Spleen (tissue), 11 donors: Measurements from ENCODE around the gene GRAMD1B. TPM values are rescaled to one million over a fixed set of nuclear protein-coding genes. Genes with fewer than 3 reads are reported as not detected.

Source experiments
- DNase-seq: peaks from one replicate; pipeline ENCODE4 v3.0.0-alpha.2; 2020
- H3K27ac ChIP-seq, 8 donors: fragments of 200-600 bp; sonication (generic) in 7 of 8; 1 replicate in 4 of 8; 2 replicates in 4 of 8; pipeline versions ENCODE4 v1.5.0 to v1.8.0; 2016 to 2021; ENCODE audit warnings: inconsistent platforms in 4 of 8, mild to moderate bottlenecking in 4 of 8, moderate library complexity in 1 of 8
- H3K27me3 ChIP-seq, 7 donors: fragments of 200-600 bp; sonication (generic) in 6 of 7; replicated peaks in 1 of 7; 1 replicate in 4 of 7; 2 replicates in 3 of 7; pipeline versions ENCODE4 v1.5.0 to v1.8.0; 2016 to 2021; ENCODE audit warnings: inconsistent platforms in 3 of 7, mild to moderate bottlenecking in 1 of 7
- H3K36me3 ChIP-seq, 6 donors: fragments of 200-600 bp; sonication (generic) in 5 of 6; 1 replicate in 4 of 6; 2 replicates in 2 of 6; pipeline versions ENCODE4 v1.5.0 to v1.8.0; 2016 to 2021; ENCODE audit warnings: inconsistent platforms in 2 of 6
- H3K4me1 ChIP-seq, 6 donors: fragments of 200-600 bp; sonication (generic) in 5 of 6; 1 replicate in 3 of 6; 2 replicates in 3 of 6; pipeline versions ENCODE4 v1.5.0 to v1.8.0; 2016 to 2021; ENCODE audit warnings: inconsistent platforms in 3 of 6
- H3K4me3 ChIP-seq, 8 donors: fragments of 200-600 bp; sonication (generic) in 7 of 8; 1 replicate in 4 of 8; 2 replicates in 4 of 8; pipeline versions ENCODE4 v1.5.0 to v1.8.0; 2016 to 2021; ENCODE audit warnings: inconsistent platforms in 4 of 8, mild to moderate bottlenecking in 4 of 8, moderate library complexity in 2 of 8
- H3K9me3 ChIP-seq, 8 donors: fragments of 200-600 bp; sonication (generic) in 7 of 8; 1 replicate in 4 of 8; 2 replicates in 4 of 8; pipeline versions ENCODE4 v1.5.0 to v1.8.0; 2016 to 2021; ENCODE audit warnings: inconsistent platforms in 4 of 8
- POLR2A ChIP-seq, 3 donors: fragments of 450-650 bp; IDR thresholded peaks; one replicate each; pipeline ENCODE4 v1.5.1; 2017; ENCODE audit warnings: antibody characterized with exemption in 3 of 3, mild to moderate bottlenecking in 1 of 3
- POLR2AphosphoS5 ChIP-seq, 3 donors: sonication (generic); formaldehyde crosslinking; IDR thresholded peaks; one replicate each; pipeline ENCODE4 v1.5.1; 2017; ENCODE audit warnings: antibody characterized with exemption in 3 of 3
- WGBS, 5 donors: extraction: QIAGEN DNeasy Blood & Tissue Kit in 3 of 5; methylation state at CpG; one replicate each; pipeline versions ENCODE4 v1.1.5 to v1.1.7; 2013 to 2018; 5-methylcytosine and 5-hydroxymethylcytosine counted together
- intact Hi-C: fragments of 100-400 bp; cut with DNase I; formaldehyde crosslinking; loops from one replicate; pipeline ENCODE4 v1.15.0; 2023; ENCODE audit warnings: low total_unique reads
- polyA plus RNA-seq, 3 donors: library from polyadenylated mRNA; stranded (reverse); fragments of 200-250 nt; gene quantifications; one replicate each; pipeline ENCODE4 v1.2.1, GENCODE V29; 2013
- total RNA-seq, 7 donors: library from RNA; depleted of rRNA in 3 of 7; stranded (reverse); fragments of >200 nt in 3 of 7; fragmentation: NEBNext Ultra II Directional in 4 of 7; extraction: Animal tissue kit (Norgen Biotek cat#: 25700) in 4 of 7; gene quantifications; one replicate each; pipeline versions ENCODE4 v1.1.0 to v1.2.1, GENCODE V29; 2016 to 2021
- TF ChIP-seq, protein P1 (sequence below), 11 experiments: fragments of 200-600 bp in 7 of 11; fragments of 450-650 bp in 4 of 11; sonication (generic) in 4 of 11; IDR thresholded peaks in 8 of 11; conservative IDR thresholded peaks in 3 of 11; 1 replicate in 7 of 11; 2 replicates in 4 of 11; pipeline versions ENCODE4 v1.4.0 to v1.8.0; 2016 to 2021; ENCODE audit warnings: antibody characterized with exemption in 11 of 11, inconsistent platforms in 4 of 11, mild to moderate bottlenecking in 1 of 11
- donor health status: healthy with polysubstance abuse.
- donor health status: DM: no; HTN: no; CAD: no; lungs with moderate emphysema.
- donor health status: DM: no; HTN: no; CAD: no.
- donor health status: Bipolar disorder and iron deficiency.
- donor health status: healthy.
- donor health status: DM: no; HTN: no; CAD: no.
- donor health status: DM: yes; HTN: yes; CAD: no.

GRAMD1B gene
- total and polyA plus RNA-seq, 10 donors = 1.7 to 15.6 (median 7.5) TPM

GRCh38 chr11:123494195-123495050, 64.4 kb downstream of the GRAMD1B start:
- TF ChIP-seq, protein P1, sequence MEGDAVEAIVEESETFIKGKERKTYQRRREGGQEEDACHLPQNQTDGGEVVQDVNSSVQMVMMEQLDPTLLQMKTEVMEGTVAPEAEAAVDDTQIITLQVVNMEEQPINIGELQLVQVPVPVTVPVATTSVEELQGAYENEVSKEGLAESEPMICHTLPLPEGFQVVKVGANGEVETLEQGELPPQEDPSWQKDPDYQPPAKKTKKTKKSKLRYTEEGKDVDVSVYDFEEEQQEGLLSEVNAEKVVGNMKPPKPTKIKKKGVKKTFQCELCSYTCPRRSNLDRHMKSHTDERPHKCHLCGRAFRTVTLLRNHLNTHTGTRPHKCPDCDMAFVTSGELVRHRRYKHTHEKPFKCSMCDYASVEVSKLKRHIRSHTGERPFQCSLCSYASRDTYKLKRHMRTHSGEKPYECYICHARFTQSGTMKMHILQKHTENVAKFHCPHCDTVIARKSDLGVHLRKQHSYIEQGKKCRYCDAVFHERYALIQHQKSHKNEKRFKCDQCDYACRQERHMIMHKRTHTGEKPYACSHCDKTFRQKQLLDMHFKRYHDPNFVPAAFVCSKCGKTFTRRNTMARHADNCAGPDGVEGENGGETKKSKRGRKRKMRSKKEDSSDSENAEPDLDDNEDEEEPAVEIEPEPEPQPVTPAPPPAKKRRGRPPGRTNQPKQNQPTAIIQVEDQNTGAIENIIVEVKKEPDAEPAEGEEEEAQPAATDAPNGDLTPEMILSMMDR (IDR thresholded peaks at IDR 0.05 in 8 of 11, conservative IDR thresholded peaks at IDR 0.05 in 3 of 11) = no peak
- TF ChIP-seq POLR2AphosphoS5 (IDR thresholded peaks at IDR 0.05) = no peak
- Histone ChIP-seq H3K9me3 (no peaks in the 10 kb centered on the region), H3K36me3 (no peaks in the 10 kb centered on the region), H3K4me3 (no peak overlapping the region), H3K4me1 (no peaks in the 10 kb centered on the region), H3K27ac (no peak overlapping the region), H3K27me3 (no peaks in the 10 kb centered on the region)
- 68 to 74% (median 73%) methylated on average over 6 of the region's 6 CpGs for WGBS, 5 donors
- intact Hi-C loops = no loop called here
- DNase-seq = no peak

DNA sequence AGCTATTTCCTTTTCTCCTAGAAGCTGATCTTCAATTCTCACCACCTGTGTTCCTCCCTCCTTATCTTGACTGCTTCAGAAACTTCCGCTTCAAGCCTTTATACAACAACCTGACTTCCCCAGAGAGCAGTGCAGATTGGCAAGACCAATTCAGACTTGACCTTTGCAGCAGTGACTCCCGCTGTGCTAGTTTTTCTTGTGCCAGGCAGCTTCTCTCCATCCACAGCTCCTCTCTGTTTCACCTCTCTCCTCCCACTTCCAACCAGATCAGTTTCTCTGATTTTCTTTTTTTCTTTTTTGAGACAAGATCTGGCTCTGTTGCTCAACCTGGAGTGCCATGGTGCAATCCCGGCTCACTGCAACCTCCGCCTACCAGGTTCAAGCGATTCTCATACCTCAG, 74.3 kb downstream of the GRAMD1B start:
- no peak overlapping the region for H3K4me3 ChIP-seq
- H3K27ac ChIP-seq = peak overlapping the region in 1 of 8 donors; percentile 38
- H3K4me1 ChIP-seq = no peaks in the 10 kb centered on the region
- no peaks in the 10 kb centered on the region for H3K36me3 ChIP-seq
- 47 to 80% (median 75%) methylated on average over 5 of the region's 5 CpGs for WGBS, 5 donors
- DNase-seq = no peak
- TF ChIP-seq POLR2A (IDR thresholded peaks at IDR 0.05) = no peak
- TF ChIP-seq, protein P1 (IDR thresholded peaks at IDR 0.05 in 8 of 11, conservative IDR thresholded peaks at IDR 0.05 in 3 of 11) = no peak
- no peak for TF ChIP-seq POLR2AphosphoS5 (IDR thresholded peaks at IDR 0.05)
- H3K27me3 ChIP-seq = peaks cover 0 to 5% (median 0%) of the 10 kb centered on the region in 7 donors
- H3K9me3 ChIP-seq = no peaks in the 10 kb centered on the region
- intact Hi-C loops = no loop called here

DNA sequence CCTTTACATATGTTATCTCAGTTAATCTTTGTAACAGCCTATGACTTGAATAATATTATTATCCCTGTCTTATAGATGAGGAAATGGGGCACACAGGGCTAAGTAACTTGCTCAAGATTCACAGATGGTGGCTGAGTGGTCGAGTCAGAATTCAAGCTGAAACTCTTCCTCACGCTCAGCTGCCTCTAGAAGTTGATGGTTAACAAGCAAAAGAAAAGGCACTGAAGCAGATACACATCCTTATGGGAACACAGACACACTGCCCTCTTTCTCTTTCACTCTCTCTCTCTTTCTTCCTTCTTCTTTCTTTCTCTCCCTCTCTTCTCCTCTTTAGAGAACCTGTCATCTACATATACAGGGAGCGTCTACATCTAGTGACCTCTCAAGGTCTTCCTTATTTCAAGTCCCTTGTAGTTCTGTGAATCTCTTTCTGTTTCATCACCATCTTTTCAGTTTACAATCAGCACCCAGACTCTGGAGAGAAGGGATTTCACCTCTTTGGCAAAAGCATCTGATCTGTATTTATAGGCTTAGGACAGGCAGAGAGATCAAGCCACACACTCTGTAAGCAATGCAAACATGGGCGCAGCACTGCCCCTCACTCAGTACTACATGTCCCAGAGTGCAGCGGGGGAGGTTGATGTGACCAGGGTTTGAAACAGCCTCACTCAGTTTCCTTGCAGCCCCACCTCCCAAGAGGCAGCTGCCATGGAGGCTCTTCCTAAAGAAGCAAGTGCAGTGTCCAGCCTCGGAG, 75.7 kb downstream of the GRAMD1B start:
- no peaks in the 10 kb centered on the region for H3K9me3 ChIP-seq
- H3K27ac ChIP-seq = no peak overlapping the region
- no peak overlapping the region for H3K4me3 ChIP-seq
- no peaks in the 10 kb centered on the region for H3K36me3 ChIP-seq
- DNase-seq = no peak
- 71 to 79% (median 74%) methylated on average over 6 of the region's 6 CpGs for WGBS, 5 donors
- TF ChIP-seq, protein P1 (IDR thresholded peaks at IDR 0.05 in 8 of 11, conservative IDR thresholded peaks at IDR 0.05 in 3 of 11) = no peak
- no peak for TF ChIP-seq POLR2A (IDR thresholded peaks at IDR 0.05)
- no peaks in the 10 kb centered on the region for H3K4me1 ChIP-seq
- peaks cover 0 to 5% (median 0%) of the 10 kb centered on the region in 7 donors for H3K27me3 ChIP-seq
- intact Hi-C loops = no loop called here

DNA sequence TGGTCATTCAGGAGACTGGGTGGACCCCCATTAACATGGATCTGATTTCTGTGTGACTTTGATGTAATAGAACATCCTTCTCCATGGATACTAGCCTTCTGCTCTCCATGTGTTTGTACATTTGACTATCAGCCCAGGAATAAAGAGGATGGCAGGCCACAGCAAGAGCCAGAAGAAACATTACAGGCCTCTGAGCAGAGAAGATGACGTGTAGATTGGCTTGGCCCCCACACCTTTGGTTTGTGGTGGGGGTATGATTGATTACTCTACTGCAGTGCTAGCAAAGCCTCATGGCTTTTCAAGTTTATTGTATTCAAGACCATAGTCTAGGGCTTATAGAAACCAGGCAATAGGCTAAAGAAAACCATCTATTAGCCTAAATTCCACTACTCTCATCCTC, 77.0 kb downstream of the GRAMD1B start:
- H3K27me3 ChIP-seq = peaks cover 0 to 5% (median 0%) of the 10 kb centered on the region in 7 donors
- no peak overlapping the region for H3K27ac ChIP-seq
- intact Hi-C loops = no loop called here
- no peak overlapping the region for H3K4me3 ChIP-seq
- WGBS, 5 donors = 40 to 79% (median 59%) methylated on average over 1 of the region's 1 CpG
- no peak for DNase-seq
- H3K36me3 ChIP-seq = no peaks in the 10 kb centered on the region
- no peaks in the 10 kb centered on the region for H3K9me3 ChIP-seq
- no peak for TF ChIP-seq POLR2A (IDR thresholded peaks at IDR 0.05)
- TF ChIP-seq POLR2AphosphoS5 (IDR thresholded peaks at IDR 0.05) = no peak
- TF ChIP-seq, protein P1 (IDR thresholded peaks at IDR 0.05 in 8 of 11, conservative IDR thresholded peaks at IDR 0.05 in 3 of 11) = no peak
- H3K4me1 ChIP-seq = peaks cover 0 to 7% (median 1%) of the 10 kb centered on the region in 6 donors
